ENCODE measurements around the gene RAPGEFL1.

Gene RAPGEFL1

DNA sequence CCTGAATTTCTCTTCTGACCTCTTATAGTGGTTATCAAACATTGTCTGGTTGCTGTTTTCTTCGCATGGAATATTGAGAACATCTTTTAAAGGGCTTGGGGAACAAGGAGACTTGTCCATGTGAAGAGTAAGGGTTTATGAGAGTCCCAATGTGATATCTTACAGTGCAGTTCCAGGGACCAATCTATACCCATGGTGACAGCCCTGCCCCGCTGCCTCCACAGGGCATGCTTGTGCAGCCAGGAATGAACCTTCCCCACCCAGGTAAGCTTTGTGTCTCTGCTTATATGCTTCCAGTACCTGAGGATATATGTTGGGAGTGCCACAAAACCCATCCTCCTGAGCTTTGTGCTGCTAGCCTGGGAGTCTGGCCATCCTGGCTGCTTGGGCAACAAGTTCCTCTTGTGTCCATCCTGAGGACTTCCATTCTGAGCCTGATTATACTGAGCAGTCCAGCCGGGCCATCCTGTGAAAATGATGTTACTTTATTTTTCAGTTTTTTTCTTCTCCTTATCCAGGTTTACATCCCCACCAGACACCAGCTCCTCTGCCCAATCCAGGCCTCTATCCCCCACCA is 9.5 kb upstream of the RAPGEFL1 start:
- Histone ChIP-seq H3K9ac (ENCODE audit: insufficient read length) (no peak overlapping the region), H3K36me3 (ENCODE audit: insufficient read depth, low read length) (peaks cover 90% of the 10 kb centered on the region), H3K9me3 (ENCODE audit: low read depth, low read length) (no peaks in the 10 kb centered on the region), H3K27ac (no peak overlapping the region), H3K4me3 (no peak overlapping the region)
- no peak for DNase-seq (ENCODE audit: low read depth, low spot score)
- TF ChIP-seq POLR2AphosphoS5 (IDR thresholded peaks at IDR 0.05; ENCODE audit: borderline replicate concordance, low read depth, low read length) (no peak), EZH2 (IDR thresholded peaks at IDR 0.05) (no peak), FOXP2 (optimal IDR thresholded peaks at IDR 0.05; ENCODE audit: control extremely low read depth, extremely low read length, insufficient read depth) (no peak)

DNA sequence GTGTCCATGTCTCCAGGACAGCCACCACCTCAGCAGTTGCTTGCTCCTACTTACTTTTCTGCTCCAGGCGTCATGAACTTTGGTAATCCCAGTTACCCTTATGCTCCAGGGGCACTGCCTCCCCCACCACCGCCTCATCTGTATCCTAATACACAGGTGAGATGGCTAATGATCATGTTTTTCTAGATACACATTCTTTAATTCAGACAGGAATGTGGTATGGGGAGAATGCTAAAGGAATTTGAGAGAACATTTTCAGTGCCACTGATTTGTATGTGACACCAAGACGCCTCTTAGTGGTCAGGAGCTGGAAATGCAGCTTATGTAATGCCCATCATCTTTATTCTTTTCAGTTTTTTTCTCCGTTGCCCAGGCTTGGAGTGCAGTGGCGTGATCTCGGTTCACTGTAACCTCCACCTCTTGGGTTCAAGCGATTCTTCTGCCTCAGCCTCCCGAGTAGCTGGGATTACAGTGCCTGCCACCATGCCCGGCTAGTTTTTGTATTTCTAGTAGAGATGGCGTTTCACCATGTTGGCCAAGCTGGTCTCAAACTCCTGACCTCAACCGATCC is 8.9 kb upstream of the RAPGEFL1 start:
- Histone ChIP-seq H3K4me3 (no peak overlapping the region), H3K36me3 (ENCODE audit: insufficient read depth, low read length) (peaks cover 90% of the 10 kb centered on the region), H3K9me3 (ENCODE audit: low read depth, low read length) (no peaks in the 10 kb centered on the region), H3K9ac (ENCODE audit: insufficient read length) (no peak overlapping the region), H3K27ac (no peak overlapping the region)
- TF ChIP-seq POLR2AphosphoS5 (IDR thresholded peaks at IDR 0.05; ENCODE audit: borderline replicate concordance, low read depth, low read length) (no peak), FOXP2 (optimal IDR thresholded peaks at IDR 0.05; ENCODE audit: control extremely low read depth, extremely low read length, insufficient read depth) (no peak)
- DNase-seq (ENCODE audit: low read depth, low spot score), result no peak

DNA sequence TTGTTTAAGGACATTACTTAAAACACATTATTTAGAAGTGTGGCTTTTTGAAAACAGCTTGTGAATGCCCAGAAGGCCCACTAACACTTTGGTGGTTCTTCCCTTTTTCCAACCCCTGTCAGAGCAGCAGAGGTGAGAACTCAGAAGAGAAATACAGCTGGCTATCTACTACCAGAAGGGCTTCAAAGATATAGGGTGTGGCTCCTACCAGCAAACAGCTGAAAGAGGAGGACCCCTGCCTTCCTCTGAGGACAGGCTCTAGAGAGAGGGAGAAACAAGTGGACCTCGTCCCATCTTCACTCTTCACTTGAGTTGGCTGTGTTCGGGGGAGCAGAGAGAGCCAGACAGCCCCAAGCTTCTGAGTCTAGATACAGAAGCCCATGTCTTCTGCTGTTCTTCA is 6.9 kb upstream of the RAPGEFL1 start:
- H3K9me3 ChIP-seq (ENCODE audit: low read depth, low read length), result no peaks in the 10 kb centered on the region
- no peak for DNase-seq (ENCODE audit: low read depth, low spot score)
- H3K4me3 ChIP-seq, result no peak overlapping the region
- no peak overlapping the region for H3K27ac ChIP-seq
- peaks cover 85% of the 10 kb centered on the region for H3K36me3 ChIP-seq (ENCODE audit: insufficient read depth, low read length)
- H3K9ac ChIP-seq (ENCODE audit: insufficient read length), result no peak overlapping the region
- TF ChIP-seq POLR2AphosphoS5 (IDR thresholded peaks at IDR 0.05; ENCODE audit: borderline replicate concordance, low read depth, low read length) (no peak), EZH2 (IDR thresholded peaks at IDR 0.05) (no peak), FOXP2 (optimal IDR thresholded peaks at IDR 0.05; ENCODE audit: control extremely low read depth, extremely low read length, insufficient read depth) (no peak)

DNA sequence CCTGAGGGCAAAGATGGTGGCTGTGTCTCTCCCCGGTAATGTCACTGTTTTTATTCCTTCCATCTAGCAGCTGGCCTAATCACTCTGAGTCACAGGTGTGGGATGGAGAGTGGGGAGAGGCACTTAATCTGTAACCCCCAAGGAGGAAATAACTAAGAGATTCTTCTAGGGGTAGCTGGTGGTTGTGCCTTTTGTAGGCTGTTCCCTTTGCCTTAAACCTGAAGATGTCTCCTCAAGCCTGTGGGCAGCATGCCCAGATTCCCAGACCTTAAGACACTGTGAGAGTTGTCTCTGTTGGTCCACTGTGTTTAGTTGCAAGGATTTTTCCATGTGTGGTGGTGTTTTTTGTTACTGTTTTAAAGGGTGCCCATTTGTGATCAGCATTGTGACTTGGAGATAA is 5.5 kb upstream of the RAPGEFL1 start:
- TF ChIP-seq FOXP2 (optimal IDR thresholded peaks at IDR 0.05; ENCODE audit: control extremely low read depth, extremely low read length, insufficient read depth) (no peak), POLR2AphosphoS5 (IDR thresholded peaks at IDR 0.05; ENCODE audit: borderline replicate concordance, low read depth, low read length) (no peak), EZH2 (IDR thresholded peaks at IDR 0.05) (no peak)
- H3K27ac ChIP-seq, result no peak overlapping the region
- peaks cover 75% of the 10 kb centered on the region for H3K36me3 ChIP-seq (ENCODE audit: insufficient read depth, low read length)
- H3K4me3 ChIP-seq, result no peak overlapping the region
- H3K9ac ChIP-seq (ENCODE audit: insufficient read length), result no peak overlapping the region
- no peaks in the 10 kb centered on the region for H3K9me3 ChIP-seq (ENCODE audit: low read depth, low read length)
- no peak for DNase-seq (ENCODE audit: low read depth, low spot score)

DNA sequence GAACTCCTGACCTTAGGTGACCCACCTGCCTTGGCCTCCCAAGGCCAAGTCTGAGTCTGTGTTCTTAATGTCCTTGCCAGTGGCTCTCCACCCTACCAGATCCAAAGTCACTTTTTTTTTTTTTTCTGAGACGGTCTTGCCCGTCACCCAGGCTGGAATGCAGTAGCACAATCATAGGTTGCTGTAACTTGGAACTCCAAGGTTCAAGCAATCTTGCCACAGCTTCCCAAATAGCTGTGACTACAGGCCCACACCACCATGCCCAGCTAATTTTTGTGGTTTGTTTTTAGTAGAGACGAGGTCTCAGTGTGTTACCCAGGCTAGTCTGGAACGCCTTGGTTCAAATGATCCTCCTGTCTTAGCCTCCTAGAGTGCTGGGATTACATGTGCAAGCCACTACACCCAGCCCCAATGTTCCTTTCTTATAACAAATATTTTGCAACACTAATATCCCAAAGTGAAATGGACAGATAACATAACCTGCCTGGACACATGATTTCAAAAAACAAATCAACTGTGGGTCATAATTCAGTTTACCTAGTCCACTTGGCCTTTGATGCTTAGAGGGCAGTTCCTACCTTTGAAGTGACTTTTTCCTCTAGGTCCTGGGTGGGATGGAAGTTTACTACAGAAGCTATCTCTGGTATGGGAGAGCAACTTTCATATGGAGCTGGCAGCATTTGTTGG is 4.0 kb upstream of the RAPGEFL1 start:
- Histone ChIP-seq H3K9ac (ENCODE audit: insufficient read length) (no peak overlapping the region), H3K4me3 (no peak overlapping the region), H3K9me3 (ENCODE audit: low read depth, low read length) (no peaks in the 10 kb centered on the region), H3K27ac (no peak overlapping the region), H3K36me3 (ENCODE audit: insufficient read depth, low read length) (peaks cover 63% of the 10 kb centered on the region)
- DNase-seq (ENCODE audit: low read depth, low spot score), result no peak
- TF ChIP-seq FOXP2 (optimal IDR thresholded peaks at IDR 0.05; ENCODE audit: control extremely low read depth, extremely low read length, insufficient read depth) (no peak), EZH2 (IDR thresholded peaks at IDR 0.05) (no peak), POLR2AphosphoS5 (IDR thresholded peaks at IDR 0.05; ENCODE audit: borderline replicate concordance, low read depth, low read length) (no peak)

DNA sequence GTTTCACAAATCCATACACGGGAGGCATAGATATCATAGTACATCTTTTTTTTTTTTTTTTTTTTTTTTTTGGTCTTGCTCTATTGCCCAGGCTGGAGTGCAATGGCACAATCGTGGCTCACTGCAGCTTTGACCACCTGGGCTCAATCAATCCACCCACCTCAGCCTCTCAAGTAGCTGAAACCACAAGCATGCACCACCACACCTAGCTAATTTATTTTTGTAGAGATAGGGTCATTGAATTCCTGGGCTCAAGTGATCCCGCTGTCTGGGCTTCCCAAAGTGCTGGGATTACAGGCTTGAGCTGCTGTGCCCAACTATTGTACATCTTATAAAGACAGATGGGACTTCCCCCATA is 3.5 kb upstream of the RAPGEFL1 start:
- Histone ChIP-seq H3K27ac (no peak overlapping the region), H3K36me3 (ENCODE audit: insufficient read depth, low read length) (peaks cover 58% of the 10 kb centered on the region), H3K4me3 (no peak overlapping the region), H3K9ac (ENCODE audit: insufficient read length) (no peak overlapping the region), H3K9me3 (ENCODE audit: low read depth, low read length) (no peaks in the 10 kb centered on the region)
- TF ChIP-seq POLR2AphosphoS5 (IDR thresholded peaks at IDR 0.05; ENCODE audit: borderline replicate concordance, low read depth, low read length), result no peak
- no peak for TF ChIP-seq FOXP2 (optimal IDR thresholded peaks at IDR 0.05; ENCODE audit: control extremely low read depth, extremely low read length, insufficient read depth)
- TF ChIP-seq EZH2 (IDR thresholded peaks at IDR 0.05), result no peak
- no peak for DNase-seq (ENCODE audit: low read depth, low spot score)

DNA sequence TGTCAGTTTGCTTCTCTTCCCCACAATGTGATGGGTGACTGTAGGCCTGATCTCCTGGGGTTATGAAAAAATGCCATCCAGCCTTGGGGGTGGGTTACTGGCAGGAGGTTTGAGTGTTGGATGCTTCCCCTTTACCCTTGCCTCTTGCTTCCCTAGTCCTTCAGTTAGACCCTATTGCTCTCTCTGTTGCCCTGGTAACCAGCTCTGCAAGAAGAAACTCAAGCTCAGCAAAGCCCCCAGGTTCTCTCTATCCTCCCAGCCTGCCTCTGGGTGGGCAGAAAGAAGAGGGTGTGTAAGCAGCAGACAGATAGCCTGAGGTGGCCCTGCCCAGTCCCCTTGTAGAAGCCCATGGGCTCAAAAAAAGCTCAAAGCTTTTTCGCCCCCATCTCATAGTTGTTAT is 2.8 kb upstream of the RAPGEFL1 start:
- Histone ChIP-seq H3K27ac (no peak overlapping the region; the same call in 1 of the 2 replicates), H3K4me3 (no peak overlapping the region), H3K9me3 (ENCODE audit: low read depth, low read length) (no peaks in the 10 kb centered on the region), H3K9ac (ENCODE audit: insufficient read length) (no peak overlapping the region), H3K36me3 (ENCODE audit: insufficient read depth, low read length) (peaks cover 50% of the 10 kb centered on the region)
- no peak for DNase-seq (ENCODE audit: low read depth, low spot score)
- no peak for TF ChIP-seq FOXP2 (optimal IDR thresholded peaks at IDR 0.05; ENCODE audit: control extremely low read depth, extremely low read length, insufficient read depth)
- no peak for TF ChIP-seq POLR2AphosphoS5 (IDR thresholded peaks at IDR 0.05; ENCODE audit: borderline replicate concordance, low read depth, low read length)
- TF ChIP-seq EZH2 (IDR thresholded peaks at IDR 0.05), result no peak

DNA sequence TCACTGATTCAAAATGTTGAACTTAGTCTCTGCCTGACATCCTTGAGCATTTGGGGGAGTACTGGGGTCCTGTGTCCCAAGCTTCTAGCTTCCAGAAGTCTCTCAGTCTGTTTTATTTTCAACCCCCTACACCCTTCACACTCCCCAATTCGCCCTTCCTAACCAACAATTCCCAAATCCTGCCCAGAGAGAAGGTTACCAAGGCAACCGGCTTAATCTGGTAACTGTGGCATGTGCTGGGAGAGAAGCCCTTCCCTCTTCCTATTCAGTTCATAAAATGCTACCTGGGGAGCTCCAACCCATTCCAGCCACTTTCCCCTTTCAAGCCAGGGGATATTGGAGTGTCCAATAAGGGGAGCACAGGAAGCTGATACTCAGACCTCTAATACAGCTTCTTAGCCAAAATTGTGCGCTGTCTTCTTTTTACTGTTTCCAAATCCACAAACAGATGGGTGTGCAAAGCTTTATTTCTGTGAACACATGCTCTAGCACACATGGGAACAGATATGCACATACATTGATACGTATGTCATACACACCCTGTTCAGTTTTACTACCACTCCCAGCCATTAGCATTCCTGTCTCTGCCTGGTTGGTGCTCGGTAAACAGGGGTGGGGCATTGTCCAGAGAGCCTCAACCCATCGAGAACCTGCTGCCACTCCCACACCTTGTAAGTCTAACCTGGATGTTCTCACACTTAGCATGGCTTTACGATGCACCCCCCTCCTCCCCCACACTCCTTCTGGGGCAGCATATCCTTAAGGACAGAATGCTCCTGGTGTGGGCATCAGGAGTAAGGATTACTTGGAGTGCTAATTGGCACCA is 1.1 kb upstream of the RAPGEFL1 start:
- no peaks in the 10 kb centered on the region for H3K9me3 ChIP-seq (ENCODE audit: low read depth, low read length)

More for the DNA sequence above, 1.1 kb upstream of the RAPGEFL1 start:
- TF ChIP-seq POLR2AphosphoS5 (IDR thresholded peaks at IDR 0.05; ENCODE audit: borderline replicate concordance, low read depth, low read length), result no peak
- TF ChIP-seq EZH2 (IDR thresholded peaks at IDR 0.05), result no peak
- no peak for TF ChIP-seq FOXP2 (optimal IDR thresholded peaks at IDR 0.05; ENCODE audit: control extremely low read depth, extremely low read length, insufficient read depth)
- Histone ChIP-seq H3K27ac (no peak overlapping the region; the same call in 1 of the 2 replicates), H3K36me3 (ENCODE audit: insufficient read depth, low read length) (peaks cover 34% of the 10 kb centered on the region), H3K4me3 (no peak overlapping the region), H3K9ac (ENCODE audit: insufficient read length) (no peak overlapping the region)
- DNase-seq (ENCODE audit: low read depth, low spot score), result no peak

All from SK-N-MC (cell line).